MM.1S (cell line): ENCODE results near the gene ANGPTL8.

Experiments used
- DNase-seq: peaks from one replicate; pipeline ENCODE4 v3.0.0-alpha.2; 2015
- H2AFZ ChIP-seq: fragments of 300-600 bp; sonication (generic); 2 replicates; pipeline ENCODE4 v1.6.0; 2016; ENCODE audit warnings: antibody characterized with exemption, low read length
- H3F3A ChIP-seq: fragments of 300-600 bp; sonication (generic); 2 replicates; pipeline ENCODE4 v1.6.1; 2016; ENCODE audit warnings: mild to moderate bottlenecking, antibody characterized with exemption, low read length, moderate library complexity, mixed read lengths; ENCODE audit not compliant: insufficient read depth
- H3K27ac ChIP-seq: fragments of 300-600 bp; sonication (generic); 2 replicates; pipeline ENCODE4 v1.5.1; 2016; ENCODE audit warnings: mild to moderate bottlenecking, low read length
- H3K27me3 ChIP-seq: fragments of 300-600 bp; sonication (generic); replicated peaks from 2 replicates; pipeline ENCODE4 v1.6.0; 2016; ENCODE audit warnings: low read length; ENCODE audit not compliant: insufficient read depth
- H3K36me3 ChIP-seq: fragments of 300-600 bp; sonication (generic); replicated peaks from 2 replicates; pipeline ENCODE4 v1.6.1; 2016; ENCODE audit warnings: mild to moderate bottlenecking, low read length, mixed read lengths; ENCODE audit not compliant: insufficient read depth
- H3K4me1 ChIP-seq: fragments of 300-600 bp; sonication (generic); 2 replicates; pipeline ENCODE4 v1.6.1; 2016; ENCODE audit warnings: low read length, mixed read lengths
- H3K4me2 ChIP-seq: fragments of 300-600 bp; sonication (generic); 2 replicates; pipeline ENCODE4 v1.6.0; 2016; ENCODE audit warnings: low read depth, low read length
- H3K4me3 ChIP-seq: fragments of 300-600 bp; sonication (generic); 2 replicates; pipeline ENCODE4 v1.5.1; 2016; ENCODE audit warnings: low read length, mixed read lengths
- H3K79me2 ChIP-seq: fragments of 300-600 bp; sonication (generic); 2 replicates; pipeline ENCODE4 v1.6.1; 2016; ENCODE audit warnings: mixed run types, low read length, mixed read lengths
- H3K9ac ChIP-seq: fragments of 300-600 bp; sonication (generic); 2 replicates; pipeline ENCODE4 v1.6.1; 2016; ENCODE audit warnings: low read length, mixed read lengths
- H3K9me2 ChIP-seq: fragments of 300-600 bp; sonication (generic); replicated peaks from 2 replicates; pipeline ENCODE4 v1.6.1; 2016; ENCODE audit warnings: mild to moderate bottlenecking, low read length, mixed read lengths; ENCODE audit not compliant: insufficient read depth
- H3K9me3 ChIP-seq: fragments of 300-600 bp; sonication (generic); replicated peaks from 2 replicates; pipeline ENCODE4 v1.6.1; 2016; ENCODE audit warnings: mild to moderate bottlenecking, low read length, mixed read lengths; ENCODE audit not compliant: insufficient read depth
- H4K20me1 ChIP-seq: fragments of 300-600 bp; sonication (generic); 2 replicates; pipeline ENCODE4 v1.6.1; 2016; ENCODE audit warnings: mild to moderate bottlenecking, low read length, moderate library complexity, mixed read lengths; ENCODE audit not compliant: insufficient read depth
- EZH2 ChIP-seq: fragments of 300-600 bp; sonication (generic); optimal IDR thresholded peaks from 2 replicates; pipeline ENCODE3; 2017; ENCODE audit warnings: low read depth, mild to moderate bottlenecking, antibody characterized with exemption, low read length, mixed read lengths
- EZH2phosphoT487 ChIP-seq: fragments of 300-600 bp; sonication (generic); IDR thresholded peaks from 2 replicates; pipeline ENCODE4 v1.6.1; 2018; ENCODE audit warnings: antibody characterized with exemption, low read length
- TF ChIP-seq, protein P1 (sequence below): fragments of 300-600 bp; sonication (generic); IDR thresholded peaks from 2 replicates; pipeline ENCODE4 v1.5.1; 2016; ENCODE audit warnings: antibody characterized with exemption, low read length, mixed read lengths

Gene ANGPTL8

DNA sequence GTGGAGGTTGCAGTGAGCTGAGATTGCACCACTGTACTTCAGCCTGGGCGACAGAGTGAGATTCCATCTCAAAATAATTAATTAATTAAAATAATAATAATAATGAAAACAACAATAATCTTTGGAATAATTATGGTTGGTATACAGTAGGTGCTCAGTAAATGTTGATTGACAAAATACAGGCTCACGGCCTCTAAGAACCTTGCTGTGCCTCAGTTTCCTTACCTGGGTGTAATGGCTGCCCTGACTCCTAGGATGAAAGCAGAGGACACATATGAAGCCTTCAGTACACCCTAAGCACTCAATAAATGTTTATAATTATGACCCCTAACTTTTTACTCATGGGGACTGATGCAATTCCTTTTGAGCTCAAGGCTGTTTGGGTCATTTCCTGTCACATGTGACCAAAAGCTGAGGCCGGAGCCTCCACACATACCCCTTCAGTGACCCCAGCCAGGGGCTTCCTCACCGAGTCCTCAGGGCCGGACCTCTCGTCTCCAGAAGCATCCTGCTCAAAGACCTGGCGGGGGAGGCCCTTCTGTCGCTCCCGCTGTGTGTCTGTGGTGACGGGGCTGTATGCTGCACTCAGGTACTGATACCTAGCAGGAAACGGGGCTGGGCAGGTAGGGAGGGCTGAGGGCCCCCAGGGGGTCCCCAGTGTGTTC, 12.4 kb downstream of the ANGPTL8 start:
- Histone ChIP-seq H3F3A (no peaks in the 10 kb centered on the region), H3K9me3 (no peaks in the 10 kb centered on the region), H3K4me3 (no peak overlapping the region), H3K4me1 (no peaks in the 10 kb centered on the region), H3K27ac (no peak overlapping the region), H3K4me2 (no peak overlapping the region), H3K79me2 (no peaks in the 10 kb centered on the region), H3K9me2 (no peaks in the 10 kb centered on the region), H3K27me3 (peaks cover 75% of the 10 kb centered on the region), H3K36me3 (no peaks in the 10 kb centered on the region), H4K20me1 (no peaks in the 10 kb centered on the region), H2AFZ (no peak overlapping the region), H3K9ac (no peak overlapping the region)
- TF ChIP-seq EZH2 (no peak), EZH2phosphoT487 (no peak)
- TF ChIP-seq, protein P1, sequence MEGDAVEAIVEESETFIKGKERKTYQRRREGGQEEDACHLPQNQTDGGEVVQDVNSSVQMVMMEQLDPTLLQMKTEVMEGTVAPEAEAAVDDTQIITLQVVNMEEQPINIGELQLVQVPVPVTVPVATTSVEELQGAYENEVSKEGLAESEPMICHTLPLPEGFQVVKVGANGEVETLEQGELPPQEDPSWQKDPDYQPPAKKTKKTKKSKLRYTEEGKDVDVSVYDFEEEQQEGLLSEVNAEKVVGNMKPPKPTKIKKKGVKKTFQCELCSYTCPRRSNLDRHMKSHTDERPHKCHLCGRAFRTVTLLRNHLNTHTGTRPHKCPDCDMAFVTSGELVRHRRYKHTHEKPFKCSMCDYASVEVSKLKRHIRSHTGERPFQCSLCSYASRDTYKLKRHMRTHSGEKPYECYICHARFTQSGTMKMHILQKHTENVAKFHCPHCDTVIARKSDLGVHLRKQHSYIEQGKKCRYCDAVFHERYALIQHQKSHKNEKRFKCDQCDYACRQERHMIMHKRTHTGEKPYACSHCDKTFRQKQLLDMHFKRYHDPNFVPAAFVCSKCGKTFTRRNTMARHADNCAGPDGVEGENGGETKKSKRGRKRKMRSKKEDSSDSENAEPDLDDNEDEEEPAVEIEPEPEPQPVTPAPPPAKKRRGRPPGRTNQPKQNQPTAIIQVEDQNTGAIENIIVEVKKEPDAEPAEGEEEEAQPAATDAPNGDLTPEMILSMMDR, result no peak
- DNase-seq, result no peak

DNA sequence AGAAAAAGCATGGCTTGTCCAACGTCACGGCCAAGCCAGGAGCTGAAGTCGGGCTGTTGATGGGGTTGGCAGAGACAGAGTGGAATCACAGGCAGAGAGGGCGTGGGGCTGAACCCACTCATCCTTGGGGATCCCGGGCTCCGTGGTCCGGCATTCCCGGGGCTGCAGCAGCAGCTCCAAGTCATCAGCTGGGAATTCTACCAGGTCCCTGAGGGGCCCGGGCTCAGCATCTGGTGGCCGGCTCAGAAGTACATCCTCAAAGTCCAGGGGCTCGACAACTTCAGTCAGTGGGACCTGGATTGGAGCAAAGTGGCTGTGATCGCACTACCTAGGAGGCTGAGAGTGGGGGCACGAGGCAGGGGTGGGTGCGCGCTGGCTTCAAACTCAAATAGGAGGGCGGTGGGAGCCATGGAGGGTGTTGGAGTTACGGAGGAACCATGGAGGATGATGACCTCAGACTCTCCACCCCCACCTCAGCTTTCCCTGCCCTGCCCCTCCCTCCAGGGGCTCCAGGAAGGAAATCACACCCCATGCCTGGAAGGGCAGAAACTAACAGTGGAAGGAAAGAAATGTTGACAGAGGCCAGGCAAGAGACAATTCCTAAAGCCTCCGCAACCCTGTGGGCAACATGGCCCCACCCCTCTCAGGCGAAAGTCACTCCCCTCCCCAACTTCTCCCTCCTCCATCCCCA, 13.4 kb downstream of the ANGPTL8 start:
- Histone ChIP-seq H3K79me2 (no peaks in the 10 kb centered on the region), H3K4me3 (no peak overlapping the region), H3K9me2 (no peaks in the 10 kb centered on the region), H3K27me3 (peaks cover 71% of the 10 kb centered on the region), H3K36me3 (no peaks in the 10 kb centered on the region), H3K4me1 (no peaks in the 10 kb centered on the region), H3K9me3 (no peaks in the 10 kb centered on the region), H3K27ac (no peak overlapping the region), H4K20me1 (no peaks in the 10 kb centered on the region), H3F3A (no peaks in the 10 kb centered on the region), H2AFZ (no peak overlapping the region), H3K4me2 (no peak overlapping the region), H3K9ac (no peak overlapping the region)
- no peak for DNase-seq
- TF ChIP-seq EZH2, result no peak
- TF ChIP-seq EZH2phosphoT487, result no peak
- TF ChIP-seq, protein P1, result no peak

- Histone ChIP-seq H3K27ac (no peak overlapping the region), H3K9me3 (no peaks in the 10 kb centered on the region), H2AFZ (no peak overlapping the region), H3K9me2 (no peaks in the 10 kb centered on the region), H3F3A (no peaks in the 10 kb centered on the region), H3K79me2 (no peaks in the 10 kb centered on the region), H3K4me3 (no peak overlapping the region), H3K36me3 (no peaks in the 10 kb centered on the region), H3K27me3 (peaks cover 69% of the 10 kb centered on the region), H4K20me1 (no peaks in the 10 kb centered on the region), H3K4me2 (no peak overlapping the region), H3K9ac (no peak overlapping the region), H3K4me1 (no peaks in the 10 kb centered on the region)
- TF ChIP-seq, protein P1, result peak; percentile 37
- no peak for TF ChIP-seq EZH2phosphoT487
- TF ChIP-seq EZH2, result no peak
- no peak for DNase-seq
Measured at GRCh38 chr19:11254666-11255065, 15.2 kb downstream of the ANGPTL8 start.
